ENCODE data around the gene ATP8A2. TPM values are rescaled to one million over a fixed set of nuclear protein-coding genes. Genes with fewer than 3 reads are reported as not detected.

ATP8A2 gene
- total RNA-seq, 2 experiments from 2014 or later: not detected

GRCh38 chr13:25657157-25657556 is 285.4 kb downstream of the ATP8A2 start:
- DNase-seq (ENCODE audit: low spot score): no peak
- Histone ChIP-seq H3K4me3 (ENCODE audit: low read depth, low read length, poor library complexity, severe bottlenecking) (no peak overlapping the region), H3K4me2 (ENCODE audit: low read length) (no peak overlapping the region), H3K27ac (ENCODE audit: low read depth, low read length, poor library complexity, severe bottlenecking) (no peak overlapping the region), H3K36me3 (ENCODE audit: insufficient read depth, low read length) (no peaks in the 10 kb centered on the region), H3K79me2 (ENCODE audit: insufficient read depth, low read depth, low read length) (no peaks in the 10 kb centered on the region), H2AFZ (ENCODE audit: low read length) (no peak overlapping the region), H4K20me1 (ENCODE audit: insufficient read depth, low read length) (no peaks in the 10 kb centered on the region), H3K9me2 (ENCODE audit: insufficient read depth, low read length) (no peaks in the 10 kb centered on the region), H3K4me1 (ENCODE audit: insufficient read depth, low read length, poor library complexity, severe bottlenecking) (no peaks in the 10 kb centered on the region), H3K9me3 (ENCODE audit: low read length) (no peaks in the 10 kb centered on the region)
- no TSS peak for BruUV-seq (replicated peaks)
- intact Hi-C loops (cut with micrococcal nuclease; ENCODE audit: unreplicated experiment): no loop called here
- ChIA-PET POLR2A (no interaction called here), CTCF (ENCODE audit: unreplicated experiment) (no interaction called here)
- no peak for TF ChIP-seq CTCF (conservative IDR thresholded peaks at IDR 0.05; ENCODE audit: low read length)
- TF ChIP-seq EZH2phosphoT487 (IDR thresholded peaks at IDR 0.05; ENCODE audit: borderline replicate concordance, low read depth, low read length): no peak

GRCh38 chr13:25659091-25659795 is 287.5 kb downstream of the ATP8A2 start:
- Histone ChIP-seq H3K4me3 (ENCODE audit: low read depth, low read length, poor library complexity, severe bottlenecking) (no peak overlapping the region), H3K36me3 (ENCODE audit: insufficient read depth, low read length) (no peaks in the 10 kb centered on the region), H3K79me2 (ENCODE audit: insufficient read depth, low read depth, low read length) (no peaks in the 10 kb centered on the region), H3K27ac (ENCODE audit: low read depth, low read length, poor library complexity, severe bottlenecking) (no peak overlapping the region), H3K4me1 (ENCODE audit: insufficient read depth, low read length, poor library complexity, severe bottlenecking) (no peaks in the 10 kb centered on the region), H3K4me2 (ENCODE audit: low read length) (no peak overlapping the region), H3K9me3 (ENCODE audit: low read length) (no peaks in the 10 kb centered on the region), H4K20me1 (ENCODE audit: insufficient read depth, low read length) (no peaks in the 10 kb centered on the region), H3K9me2 (ENCODE audit: insufficient read depth, low read length) (no peaks in the 10 kb centered on the region), H2AFZ (ENCODE audit: low read length) (no peak overlapping the region)
- TF ChIP-seq CTCF (conservative IDR thresholded peaks at IDR 0.05; ENCODE audit: low read length) (no peak), EZH2phosphoT487 (IDR thresholded peaks at IDR 0.05; ENCODE audit: borderline replicate concordance, low read depth, low read length) (no peak)
- no peak for DNase-seq (ENCODE audit: low spot score)
- BruUV-seq (replicated peaks): no TSS peak
- POLR2A ChIA-PET: interaction anchor here (0.7 to 0.9 kb wide), 3 partner anchors 13 to 126 kb away, joined by 3 read pairs; no protein-coding TSS in a partner anchor
- CTCF ChIA-PET (ENCODE audit: unreplicated experiment): no interaction called here
- intact Hi-C loops (cut with micrococcal nuclease; ENCODE audit: unreplicated experiment): no loop called here

GRCh38 chr13:25660996-25661395 is 289.2 kb downstream of the ATP8A2 start:
- H4K20me1 ChIP-seq (ENCODE audit: insufficient read depth, low read length): no peaks in the 10 kb centered on the region
- no peak overlapping the region for H3K4me3 ChIP-seq (ENCODE audit: low read depth, low read length, poor library complexity, severe bottlenecking)
- BruUV-seq (replicated peaks): no TSS peak
- H3K36me3 ChIP-seq (ENCODE audit: insufficient read depth, low read length): no peaks in the 10 kb centered on the region
- H2AFZ ChIP-seq (ENCODE audit: low read length): no peak overlapping the region
- H3K27ac ChIP-seq (ENCODE audit: low read depth, low read length, poor library complexity, severe bottlenecking): no peak overlapping the region
- DNase-seq (ENCODE audit: low spot score): no peak
- no peaks in the 10 kb centered on the region for H3K79me2 ChIP-seq (ENCODE audit: insufficient read depth, low read depth, low read length)
- H3K4me1 ChIP-seq (ENCODE audit: insufficient read depth, low read length, poor library complexity, severe bottlenecking): no peaks in the 10 kb centered on the region
- POLR2A ChIA-PET: no interaction called here
- no peak overlapping the region for H3K4me2 ChIP-seq (ENCODE audit: low read length)
- H3K9me3 ChIP-seq (ENCODE audit: low read length): no peaks in the 10 kb centered on the region
- H3K9me2 ChIP-seq (ENCODE audit: insufficient read depth, low read length): no peaks in the 10 kb centered on the region
- intact Hi-C loops (cut with micrococcal nuclease; ENCODE audit: unreplicated experiment): no loop called here
- CTCF ChIA-PET (ENCODE audit: unreplicated experiment): no interaction called here
- TF ChIP-seq CTCF (conservative IDR thresholded peaks at IDR 0.05; ENCODE audit: low read length): no peak

Measured in OCI-LY7 (cell line).